ENCODE measurements around the gene FBN1.

FBN1 gene

GRCh38 chr15:48374472-48374871, 271.0 kb downstream of the FBN1 start:
- ATAC-seq (replicated peaks; ENCODE audit: extremely low read depth, poor library complexity, severe bottlenecking), result no peak
- Mint-ChIP-seq H3K36me3 (ENCODE audit: insufficient read depth) (no peaks in the 10 kb centered on the region), H3K27me3 (peaks cover 55% of the 10 kb centered on the region), H3K27ac (ENCODE audit: low read depth) (no peak overlapping the region), H3K9me3 (no peaks in the 10 kb centered on the region), H3K4me3 (no peak overlapping the region), H3K4me1 (no peaks in the 10 kb centered on the region)
- no peak for DNase-seq (ENCODE audit: low spot score in 2 of 2)

- Mint-ChIP-seq H3K36me3 (ENCODE audit: insufficient read depth) (no peaks in the 10 kb centered on the region), H3K9me3 (no peaks in the 10 kb centered on the region), H3K4me3 (no peak overlapping the region), H3K4me1 (no peaks in the 10 kb centered on the region), H3K27me3 (peaks cover 54% of the 10 kb centered on the region), H3K27ac (ENCODE audit: low read depth) (no peak overlapping the region)
- no peak for ATAC-seq (replicated peaks; ENCODE audit: extremely low read depth, poor library complexity, severe bottlenecking)
- no peak for DNase-seq (ENCODE audit: low spot score in 2 of 2)
Observed at GRCh38 chr15:48373821-48374451, 271.6 kb downstream of the FBN1 start.

- Mint-ChIP-seq H3K27ac (ENCODE audit: low read depth) (no peak overlapping the region), H3K4me3 (no peak overlapping the region), H3K9me3 (no peaks in the 10 kb centered on the region), H3K27me3 (peaks cover 49% of the 10 kb centered on the region), H3K36me3 (ENCODE audit: insufficient read depth) (no peaks in the 10 kb centered on the region), H3K4me1 (no peaks in the 10 kb centered on the region)
- DNase-seq (ENCODE audit: low spot score in 2 of 2) (no peak), ATAC-seq (replicated peaks; ENCODE audit: extremely low read depth, poor library complexity, severe bottlenecking) (no peak)
Observed at GRCh38 chr15:48371961-48372360, 273.5 kb downstream of the FBN1 start.

GRCh38 chr15:48371550-48371949, 274.0 kb downstream of the FBN1 start:
- Mint-ChIP-seq H3K4me1 (no peaks in the 10 kb centered on the region), H3K9me3 (no peaks in the 10 kb centered on the region), H3K27me3 (peaks cover 49% of the 10 kb centered on the region), H3K4me3 (no peak overlapping the region), H3K27ac (ENCODE audit: low read depth) (no peak overlapping the region), H3K36me3 (ENCODE audit: insufficient read depth) (no peaks in the 10 kb centered on the region)
- no peak for ATAC-seq (replicated peaks; ENCODE audit: extremely low read depth, poor library complexity, severe bottlenecking)
- no peak for DNase-seq (ENCODE audit: low spot score in 2 of 2)

- Mint-ChIP-seq H3K27ac (ENCODE audit: low read depth) (no peak overlapping the region), H3K4me1 (no peaks in the 10 kb centered on the region), H3K36me3 (ENCODE audit: insufficient read depth) (no peaks in the 10 kb centered on the region), H3K4me3 (no peak overlapping the region), H3K27me3 (peaks cover 47% of the 10 kb centered on the region), H3K9me3 (no peaks in the 10 kb centered on the region)
- ATAC-seq (replicated peaks; ENCODE audit: extremely low read depth, poor library complexity, severe bottlenecking) (no peak), DNase-seq (ENCODE audit: low spot score in 2 of 2) (no peak)
Observed at GRCh38 chr15:48370460-48370859, 275.0 kb downstream of the FBN1 start.

GRCh38 chr15:48367483-48367882, 278.0 kb downstream of the FBN1 start:
- Mint-ChIP-seq H3K9me3 (no peaks in the 10 kb centered on the region), H3K4me1 (no peaks in the 10 kb centered on the region), H3K27me3 (peaks cover 39% of the 10 kb centered on the region), H3K27ac (ENCODE audit: low read depth) (no peak overlapping the region), H3K4me3 (no peak overlapping the region), H3K36me3 (ENCODE audit: insufficient read depth) (no peaks in the 10 kb centered on the region)
- DNase-seq (ENCODE audit: low spot score in 2 of 2) (no peak), ATAC-seq (replicated peaks; ENCODE audit: extremely low read depth, poor library complexity, severe bottlenecking) (no peak)

GRCh38 chr15:48366584-48367312, 278.8 kb downstream of the FBN1 start:
- Mint-ChIP-seq H3K27me3 (peaks cover 39% of the 10 kb centered on the region), H3K4me3 (no peak overlapping the region), H3K27ac (ENCODE audit: low read depth) (no peak overlapping the region), H3K4me1 (no peaks in the 10 kb centered on the region), H3K36me3 (ENCODE audit: insufficient read depth) (no peaks in the 10 kb centered on the region), H3K9me3 (no peaks in the 10 kb centered on the region)
- no peak for DNase-seq (ENCODE audit: low spot score in 2 of 2)
- ATAC-seq (replicated peaks; ENCODE audit: extremely low read depth, poor library complexity, severe bottlenecking), result no peak

- no peak for DNase-seq (ENCODE audit: low spot score in 2 of 2)
- Mint-ChIP-seq H3K27me3 (peaks cover 39% of the 10 kb centered on the region), H3K9me3 (no peaks in the 10 kb centered on the region), H3K27ac (ENCODE audit: low read depth) (no peak overlapping the region), H3K4me3 (no peak overlapping the region), H3K36me3 (ENCODE audit: insufficient read depth) (no peaks in the 10 kb centered on the region), H3K4me1 (no peaks in the 10 kb centered on the region)
- ATAC-seq (replicated peaks; ENCODE audit: extremely low read depth, poor library complexity, severe bottlenecking), result no peak
Observed at GRCh38 chr15:48365575-48365974, 279.9 kb downstream of the FBN1 start.

GRCh38 chr15:48363474-48363873, 282.0 kb downstream of the FBN1 start:
- Mint-ChIP-seq H3K36me3 (ENCODE audit: insufficient read depth) (no peaks in the 10 kb centered on the region), H3K4me1 (peaks cover 3% of the 10 kb centered on the region), H3K27me3 (peaks cover 39% of the 10 kb centered on the region), H3K27ac (ENCODE audit: low read depth) (no peak overlapping the region), H3K9me3 (no peaks in the 10 kb centered on the region), H3K4me3 (no peak overlapping the region)
- ATAC-seq (replicated peaks; ENCODE audit: extremely low read depth, poor library complexity, severe bottlenecking), result no peak
- DNase-seq (ENCODE audit: low spot score in 2 of 2), result no peak

- DNase-seq (ENCODE audit: low spot score in 2 of 2) (no peak), ATAC-seq (replicated peaks; ENCODE audit: extremely low read depth, poor library complexity, severe bottlenecking) (no peak)
- Mint-ChIP-seq H3K27me3 (peaks cover 27% of the 10 kb centered on the region), H3K36me3 (ENCODE audit: insufficient read depth) (peaks cover 2% of the 10 kb centered on the region), H3K9me3 (no peaks in the 10 kb centered on the region), H3K27ac (ENCODE audit: low read depth) (no peak overlapping the region), H3K4me3 (no peak overlapping the region), H3K4me1 (peaks cover 5% of the 10 kb centered on the region)
Observed at GRCh38 chr15:48361685-48362084, 283.8 kb downstream of the FBN1 start.

GRCh38 chr15:48360841-48361240, 284.7 kb downstream of the FBN1 start:
- ATAC-seq (replicated peaks; ENCODE audit: extremely low read depth, poor library complexity, severe bottlenecking), result no peak

More at GRCh38 chr15:48360841-48361240, 284.7 kb downstream of the FBN1 start:
- Mint-ChIP-seq H3K4me1 (peaks cover 5% of the 10 kb centered on the region), H3K27ac (ENCODE audit: low read depth) (no peak overlapping the region), H3K36me3 (ENCODE audit: insufficient read depth) (peaks cover 2% of the 10 kb centered on the region), H3K27me3 (peaks cover 24% of the 10 kb centered on the region), H3K9me3 (no peaks in the 10 kb centered on the region), H3K4me3 (no peak overlapping the region)
- DNase-seq (ENCODE audit: low spot score in 2 of 2), result no peak
